ENCODE data around the gene BCAN.
"Not testable (repeated sequence)": the region's sequence is repeated elsewhere in the genome, so short reads cannot be mapped to it uniquely, and the experiment has no call there.

Gene BCAN

DNA sequence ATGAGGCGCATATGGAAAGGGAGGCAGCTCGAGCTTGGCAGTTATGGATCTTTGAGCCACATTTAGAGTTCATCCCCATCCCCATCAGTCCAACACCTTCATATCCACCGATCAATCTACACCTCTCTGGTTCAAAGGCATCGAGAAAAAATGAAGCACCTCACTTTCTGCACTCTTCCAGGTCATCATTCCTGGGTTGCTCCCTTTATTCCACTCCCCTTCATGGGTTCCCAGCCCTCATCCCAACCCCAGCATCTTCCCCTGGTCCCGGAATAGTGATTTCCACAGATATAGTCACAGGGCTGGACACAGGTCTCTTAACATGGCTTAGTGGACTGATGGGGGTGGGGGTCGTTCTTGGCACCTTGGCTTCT lies 22.3 kb upstream of the BCAN start:
- DNase-seq = no peak

DNA sequence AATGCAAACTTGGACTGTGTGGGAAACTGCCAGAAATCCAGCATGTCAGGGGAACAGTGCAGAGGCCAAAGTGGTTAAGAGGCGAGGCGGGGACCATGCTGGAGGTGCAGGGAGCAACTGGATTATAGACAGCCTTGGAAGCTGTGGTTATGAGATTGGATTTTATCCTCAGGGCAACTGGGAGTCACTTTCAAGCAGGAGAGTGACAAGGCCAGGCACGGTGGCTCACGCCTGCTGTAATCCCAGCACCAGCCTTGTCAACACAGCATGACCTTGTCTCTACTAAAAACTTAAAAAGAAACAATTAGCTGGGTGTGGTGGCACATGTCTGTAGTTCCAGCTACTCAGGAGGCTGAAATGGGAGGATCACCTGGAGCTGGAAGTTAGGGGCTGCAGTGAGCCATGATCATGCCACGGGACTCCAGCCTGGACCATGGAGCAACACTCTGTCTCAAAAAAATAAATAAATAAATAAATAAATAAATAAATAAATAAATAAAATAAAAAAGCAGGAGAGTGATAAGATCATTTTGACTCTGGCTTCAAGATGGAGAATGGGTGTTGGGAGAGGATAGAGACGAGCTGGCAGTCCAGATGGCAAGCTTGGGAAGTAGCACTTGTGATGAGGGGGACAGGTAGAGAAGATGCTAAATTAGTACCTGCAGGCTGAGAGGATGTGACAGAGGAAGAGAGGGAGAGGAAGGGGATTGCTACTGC lies 19.2 kb upstream of the BCAN start:
- no peak for DNase-seq

DNA sequence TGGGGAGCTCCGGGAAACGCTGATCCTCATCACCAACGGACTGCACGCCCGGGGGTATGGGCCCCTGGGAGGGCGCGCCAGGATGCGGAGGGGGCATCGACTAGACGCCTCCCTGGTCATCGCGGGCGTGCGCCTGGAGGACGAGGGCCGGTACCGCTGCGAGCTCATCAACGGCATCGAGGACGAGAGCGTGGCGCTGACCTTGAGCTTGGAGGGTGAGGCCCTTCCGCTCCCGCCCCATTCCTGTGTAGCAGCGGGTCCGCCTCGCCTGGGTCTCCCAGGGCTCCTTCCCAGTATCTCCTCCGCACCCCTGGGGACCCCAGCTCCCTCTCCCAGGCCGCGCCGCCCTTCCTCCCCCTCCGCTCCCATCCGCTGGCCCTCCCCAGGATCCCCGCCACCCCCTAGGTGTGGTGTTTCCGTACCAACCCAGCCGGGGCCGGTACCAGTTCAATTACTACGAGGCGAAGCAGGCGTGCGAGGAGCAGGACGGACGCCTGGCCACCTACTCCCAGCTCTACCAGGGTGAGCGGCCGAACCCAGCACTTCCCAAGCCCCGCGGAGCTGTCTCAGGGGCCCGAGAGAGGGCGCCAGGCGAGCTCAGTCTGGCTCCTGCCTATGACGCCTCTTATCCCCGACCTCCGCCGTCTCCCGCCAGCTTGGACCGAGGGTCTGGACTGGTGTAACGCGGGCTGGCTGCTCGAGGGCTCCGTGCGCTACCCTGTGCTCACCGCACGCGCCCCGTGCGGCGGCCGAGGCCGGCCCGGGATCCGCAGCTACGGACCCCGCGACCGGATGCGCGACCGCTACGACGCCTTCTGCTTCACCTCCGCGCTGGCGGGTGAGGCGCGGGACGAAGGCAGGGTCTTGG lies 17.7 kb upstream of the BCAN start:
- DNase-seq = peak; percentile 41

DNA sequence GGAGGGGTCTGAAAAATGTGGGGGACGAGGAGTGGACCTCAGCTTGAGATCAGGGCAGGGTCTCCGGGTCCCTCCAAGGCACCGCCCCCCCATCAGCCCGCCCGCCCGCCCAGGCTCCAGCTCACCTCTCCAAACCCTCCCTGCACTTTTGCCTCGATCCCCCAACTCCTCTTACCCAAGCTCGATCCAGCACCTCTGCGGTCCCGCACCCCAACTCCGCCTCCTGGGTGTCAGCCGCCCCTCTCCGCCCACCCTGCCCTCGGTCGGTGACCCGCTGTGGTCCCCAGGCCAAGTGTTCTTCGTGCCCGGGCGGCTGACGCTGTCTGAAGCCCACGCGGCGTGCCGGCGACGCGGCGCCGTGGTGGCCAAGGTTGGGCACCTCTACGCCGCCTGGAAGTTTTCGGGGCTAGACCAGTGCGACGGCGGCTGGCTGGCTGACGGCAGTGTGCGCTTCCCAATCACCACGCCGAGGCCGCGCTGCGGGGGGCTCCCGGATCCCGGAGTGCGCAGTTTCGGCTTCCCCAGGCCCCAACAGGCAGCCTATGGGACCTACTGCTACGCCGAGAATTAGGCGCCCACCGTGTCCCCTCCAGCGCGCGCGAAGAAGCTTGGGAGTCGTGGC lies 17.0 kb upstream of the BCAN start:
- DNase-seq = no peak

DNA sequence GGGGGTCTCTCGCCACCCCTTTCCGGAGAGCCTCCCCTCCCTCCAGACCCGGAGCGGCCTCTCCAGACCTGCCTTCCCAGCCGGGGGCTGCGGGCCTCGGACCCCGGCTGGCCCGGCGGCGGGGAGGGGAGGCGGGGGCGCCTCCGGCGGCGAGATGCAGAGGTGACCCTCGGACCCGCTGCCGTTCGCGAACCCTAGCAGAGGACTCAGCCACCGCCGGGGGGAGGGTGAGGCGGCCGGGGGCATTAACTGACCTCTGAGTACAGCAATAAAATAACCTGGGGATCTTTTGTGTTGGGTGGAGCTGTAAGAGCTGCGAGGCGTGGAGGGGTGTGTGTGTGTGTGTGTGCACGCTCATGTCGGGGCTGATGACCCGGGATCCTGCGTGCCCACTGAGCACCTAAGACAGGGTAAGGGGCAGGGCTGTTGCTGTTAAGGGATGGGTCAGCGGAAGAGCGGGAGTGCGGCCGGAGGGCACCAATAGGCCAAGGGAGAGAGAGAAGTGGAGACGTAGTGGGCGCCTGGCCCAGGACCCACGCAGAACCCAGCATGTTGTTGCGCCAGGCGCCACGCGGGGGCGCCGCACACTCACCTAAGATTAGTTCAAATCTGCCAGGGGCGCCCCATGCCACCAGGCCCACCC lies 16.4 kb upstream of the BCAN start:
- peak; percentile 72 for DNase-seq

DNA sequence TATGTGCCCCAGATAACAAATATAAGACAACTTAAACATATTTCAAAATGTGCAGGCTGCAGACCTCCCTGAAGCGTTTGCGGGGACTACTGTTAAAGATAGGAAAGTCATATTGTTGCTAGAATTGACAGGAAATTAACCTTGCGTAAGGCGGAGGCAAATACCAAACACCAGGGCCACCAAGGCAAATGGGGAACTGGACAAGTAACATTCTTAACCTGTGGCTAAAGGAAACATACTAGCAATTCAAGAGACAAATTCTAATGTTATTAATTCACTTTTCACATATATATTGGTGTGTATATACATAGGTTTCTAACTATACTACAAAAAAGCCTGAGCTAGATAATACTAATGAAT lies 15.9 kb upstream of the BCAN start:
- no peak for DNase-seq

DNA sequence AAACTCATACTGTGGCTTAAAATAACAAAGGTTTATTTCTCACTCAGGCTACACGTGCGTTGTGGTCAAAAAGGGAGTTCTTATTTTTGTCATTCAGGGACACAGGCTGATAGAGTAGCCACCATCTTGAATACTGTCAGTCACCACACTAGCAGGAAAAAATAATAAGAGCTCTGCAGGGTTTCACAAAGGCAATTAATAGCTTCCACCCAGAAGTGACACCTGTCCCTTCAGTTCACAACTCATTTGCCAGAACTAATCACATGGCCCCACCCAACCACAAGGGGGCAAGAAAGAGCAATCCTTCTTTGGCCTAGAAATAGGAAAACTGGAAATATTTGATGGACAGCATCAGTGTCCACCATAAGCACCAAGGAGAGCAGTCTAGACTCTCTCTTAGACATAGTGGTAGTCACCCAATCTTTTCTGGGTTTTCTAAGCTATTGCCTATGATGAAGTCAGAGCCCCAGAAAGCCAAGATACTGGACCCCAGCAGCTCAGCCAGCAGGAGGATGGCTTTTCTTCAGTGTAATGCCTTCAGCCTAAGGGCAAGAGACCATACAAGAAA lies 14.5 kb upstream of the BCAN start:
- DNase-seq = peak; percentile 30

DNA sequence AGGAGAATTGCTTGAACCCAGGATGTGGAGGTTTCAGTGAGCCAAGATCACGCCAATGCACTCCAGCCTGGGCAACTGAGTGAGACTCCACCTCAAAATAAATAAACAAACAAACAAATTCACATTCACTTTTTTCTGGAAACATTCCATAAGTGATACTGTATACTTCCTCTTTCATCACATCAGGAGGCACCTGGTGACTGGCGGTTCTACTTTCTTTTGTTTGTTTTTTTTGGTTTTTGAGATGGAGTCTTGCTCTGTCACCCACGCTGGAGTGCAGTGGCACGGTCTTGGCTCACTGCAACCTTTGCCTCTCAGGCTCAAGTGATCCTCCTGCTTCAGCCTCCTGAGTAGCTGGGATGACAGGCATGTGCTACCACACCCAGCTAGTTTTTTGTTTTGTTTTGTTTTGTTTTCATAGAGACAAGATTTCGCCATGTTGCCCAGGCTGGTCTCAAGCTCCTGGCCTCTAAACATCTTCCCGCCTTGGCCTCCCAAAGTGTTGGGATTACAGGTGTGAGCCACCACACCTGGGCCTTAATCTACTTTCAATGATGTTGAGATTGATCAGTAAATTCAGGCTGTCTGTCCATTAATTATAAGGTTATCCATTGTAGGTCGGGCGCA lies 12.0 kb upstream of the BCAN start:
- no peak for DNase-seq

DNA sequence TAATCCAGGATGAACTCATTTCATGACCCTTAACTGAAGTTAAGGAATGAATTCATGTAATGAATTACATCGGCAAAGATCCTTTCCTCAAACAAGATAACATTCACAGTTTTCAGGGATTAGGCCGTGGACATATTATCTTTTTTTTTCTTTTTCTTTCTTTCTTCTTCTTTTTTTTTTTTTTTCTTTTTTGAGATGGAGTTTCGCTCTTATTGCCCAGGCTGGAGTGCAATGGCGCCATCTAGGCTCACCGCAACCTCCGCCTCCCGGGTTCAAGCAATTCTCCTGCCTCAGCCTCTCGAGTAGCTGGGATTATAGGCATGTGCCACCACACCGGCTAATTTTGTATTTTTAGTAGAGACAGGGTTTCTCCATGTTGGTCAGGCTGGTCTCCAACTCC lies 10.8 kb upstream of the BCAN start:
- not testable (repeated sequence) for DNase-seq

DNA sequence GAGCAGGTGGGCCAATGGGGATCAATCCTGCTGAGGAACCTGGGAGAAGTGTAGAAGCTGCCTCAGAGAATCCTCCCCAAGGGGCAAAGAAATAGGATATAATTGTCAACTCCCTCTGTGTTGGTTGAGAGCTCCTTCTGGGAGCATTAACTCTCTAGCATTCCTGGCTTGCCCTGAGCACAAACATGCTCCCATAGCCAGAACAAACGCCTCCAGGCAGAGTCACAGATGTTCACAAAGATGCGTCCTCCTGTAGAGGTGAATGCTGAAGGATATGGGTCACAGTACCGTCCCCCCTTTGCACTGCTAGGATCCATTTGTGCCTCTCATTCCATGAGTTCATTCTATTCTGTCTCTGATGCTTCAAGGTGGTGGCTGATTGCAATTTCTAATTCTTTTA lies 9.6 kb upstream of the BCAN start:
- no peak for DNase-seq

DNA sequence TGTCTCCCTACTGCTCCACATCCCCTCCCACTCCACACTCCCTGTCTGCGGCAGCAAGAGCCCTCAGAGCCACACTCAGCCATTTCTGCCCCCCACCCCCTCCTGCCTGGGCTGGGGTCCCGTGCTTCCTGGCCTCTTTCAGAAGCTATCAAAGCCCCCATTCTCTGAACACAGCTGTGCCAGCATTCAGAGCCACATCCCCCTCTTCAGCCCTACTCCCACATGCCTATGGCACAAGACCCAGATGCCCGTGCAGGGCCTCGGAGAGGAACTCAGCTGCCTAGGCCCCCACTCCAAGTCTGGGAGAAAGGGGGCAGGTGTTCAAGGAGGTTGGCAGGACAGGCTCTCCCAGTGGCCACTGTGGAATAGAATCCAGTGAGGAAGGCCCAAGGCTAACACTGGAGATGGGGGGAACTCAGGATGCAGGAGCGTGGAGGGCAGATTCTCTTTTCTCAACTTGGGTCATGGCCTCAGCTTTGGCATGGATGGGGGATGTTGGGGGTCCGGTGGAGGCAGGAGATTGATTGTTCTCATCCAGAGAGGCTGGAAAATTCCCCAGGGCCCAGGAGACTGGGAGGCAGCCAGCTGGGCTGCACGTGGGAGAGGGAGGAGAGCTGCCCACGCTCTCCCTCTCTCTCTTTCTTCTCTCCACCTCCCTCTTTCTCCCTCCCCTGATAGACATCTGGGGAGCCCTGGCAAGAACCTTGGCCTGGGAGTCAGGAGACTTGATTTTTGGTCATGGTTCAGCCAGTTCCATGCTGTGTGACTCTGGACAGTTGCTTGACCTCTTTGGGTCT lies 3.5 kb upstream of the BCAN start:
- no peak for DNase-seq

DNA sequence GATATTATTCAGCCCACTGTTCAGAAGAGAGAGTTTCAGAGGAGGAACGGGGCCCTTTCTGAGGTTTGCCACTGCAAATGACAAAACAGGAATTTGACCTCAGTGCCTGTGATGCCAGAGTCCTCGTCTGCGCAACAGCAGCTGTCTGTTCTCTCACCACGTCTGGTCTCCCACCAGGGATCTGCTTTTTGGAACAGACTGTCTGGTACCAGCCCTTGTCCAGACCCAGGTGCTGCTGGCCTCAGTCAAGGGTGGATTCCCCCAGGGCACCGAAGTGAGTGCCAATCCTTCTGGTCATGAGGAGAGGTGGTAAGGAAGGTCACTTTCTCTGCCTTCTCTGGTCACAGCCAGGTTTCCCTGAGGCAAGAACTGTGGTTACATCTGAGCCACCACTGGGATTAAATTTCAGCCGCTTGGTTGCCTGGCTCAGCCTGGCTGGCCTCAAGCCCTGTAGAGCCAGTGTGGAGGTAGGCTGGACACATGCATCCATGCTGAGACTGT lies 2.3 kb upstream of the BCAN start:
- no peak for DNase-seq

DNA sequence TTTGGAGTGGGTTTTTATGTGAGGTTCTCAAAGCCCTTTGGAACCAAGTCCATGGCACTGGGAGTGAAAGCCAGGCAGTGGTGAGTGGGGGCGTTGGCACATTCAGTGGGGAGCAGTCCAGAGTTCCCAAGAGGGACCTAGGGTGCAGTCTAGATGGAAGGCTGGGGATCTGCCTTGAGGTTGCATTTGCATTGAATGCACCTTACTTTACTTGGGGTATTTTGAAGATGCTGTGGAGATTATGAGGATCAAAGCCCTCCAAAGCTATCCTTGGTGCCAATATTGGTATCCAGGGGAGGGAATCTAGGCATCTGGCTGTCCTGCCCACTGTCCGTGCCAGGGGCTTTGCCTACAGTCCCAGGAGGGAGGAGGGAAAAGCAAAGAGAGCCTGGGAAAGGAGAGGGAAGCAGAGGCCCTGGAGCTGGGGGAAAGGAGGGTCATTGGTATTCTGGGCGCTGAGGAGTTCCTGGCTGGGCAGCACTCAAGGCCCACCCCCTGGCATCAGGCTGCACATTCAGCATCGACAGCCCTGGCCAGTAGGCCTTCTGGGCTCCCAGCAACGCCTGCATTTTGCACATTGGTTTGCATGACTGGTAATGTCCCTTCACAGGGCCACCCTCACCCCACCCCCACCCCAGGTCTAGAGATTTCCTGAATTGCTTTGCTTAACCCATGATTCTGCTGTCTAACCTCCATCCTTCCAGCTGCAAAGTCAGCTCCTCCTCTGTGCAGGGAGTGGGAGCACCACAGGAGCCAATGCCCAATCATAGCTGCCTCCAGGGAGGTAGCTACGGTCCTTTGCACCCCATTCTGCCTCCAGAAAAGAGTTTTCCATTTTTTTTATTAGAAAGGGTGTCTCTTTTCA lies 843 bp upstream of the BCAN start:
- DNase-seq = no peak

DNA sequence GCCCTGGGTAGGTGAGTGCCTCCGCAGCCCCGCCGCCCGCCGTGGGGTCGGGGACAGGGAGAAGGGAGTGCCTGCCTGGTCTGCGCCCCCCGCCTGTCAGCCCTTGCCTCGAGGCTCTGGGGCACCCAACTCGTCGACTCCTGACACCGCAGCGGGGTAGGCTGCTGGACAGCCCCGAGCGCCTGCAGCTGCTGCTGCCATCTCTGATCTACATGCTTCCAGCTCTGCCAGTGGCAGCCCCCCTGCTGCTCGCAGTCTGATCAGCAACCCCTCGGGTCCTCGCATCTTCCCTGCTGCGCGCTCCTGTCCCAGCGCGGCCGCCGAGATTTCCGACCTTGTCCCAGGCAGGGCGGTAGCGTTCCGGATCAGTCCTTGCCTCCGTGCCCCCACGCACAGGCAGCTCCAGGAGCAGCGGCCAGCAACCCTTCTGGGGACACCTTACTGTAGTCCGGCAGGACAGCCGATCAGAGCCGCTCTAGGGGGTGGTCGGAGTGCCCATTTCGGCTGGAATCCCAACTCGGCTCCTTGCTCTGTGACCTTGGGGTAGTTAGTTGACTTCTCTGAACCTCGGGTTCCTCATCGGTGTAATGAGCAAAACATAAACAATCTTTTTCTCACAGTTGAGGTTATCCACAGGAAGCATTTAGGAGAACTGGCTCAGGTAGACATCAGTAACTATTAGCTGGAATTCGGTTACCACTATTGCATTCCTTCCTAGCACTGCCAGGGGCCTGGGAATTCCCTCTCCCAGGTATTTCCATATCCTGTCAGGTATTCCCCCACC lies 540 bp downstream of the BCAN start:
- DNase-seq = no peak

DNA sequence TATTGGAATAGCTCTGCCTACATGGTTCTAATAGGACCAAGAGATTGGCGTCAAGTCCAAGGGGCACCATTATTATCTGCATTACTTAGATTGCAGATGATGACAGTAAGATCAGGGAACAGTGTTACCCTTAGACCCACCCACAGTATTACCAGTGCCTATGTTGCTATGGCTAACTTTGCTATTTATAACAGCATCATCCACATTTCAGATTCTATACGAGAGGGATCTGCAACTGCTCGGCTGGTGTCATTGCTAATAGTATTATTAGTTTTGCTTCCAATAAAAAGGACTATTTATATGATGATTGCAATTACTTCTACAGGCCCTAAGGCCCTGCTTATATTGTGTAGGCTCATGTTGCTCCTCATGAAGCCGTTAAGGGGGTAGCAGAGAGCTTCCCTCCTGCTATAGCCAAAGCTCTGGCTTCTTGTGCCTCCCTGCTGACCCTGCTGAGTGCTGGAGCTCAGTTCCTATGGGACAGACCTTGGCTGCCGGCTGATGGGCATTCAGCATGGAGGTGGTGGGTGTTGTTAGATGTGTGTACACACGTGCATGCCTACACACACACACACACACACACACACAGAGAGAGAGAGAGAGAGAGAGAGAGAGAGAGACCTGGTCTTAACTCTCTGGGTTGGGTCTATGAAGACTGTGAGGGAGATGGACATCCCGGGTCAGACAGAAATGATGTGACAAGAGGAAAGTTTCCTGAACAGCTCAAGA lies 1.3 kb downstream of the BCAN start:
- no peak for DNase-seq

DNA sequence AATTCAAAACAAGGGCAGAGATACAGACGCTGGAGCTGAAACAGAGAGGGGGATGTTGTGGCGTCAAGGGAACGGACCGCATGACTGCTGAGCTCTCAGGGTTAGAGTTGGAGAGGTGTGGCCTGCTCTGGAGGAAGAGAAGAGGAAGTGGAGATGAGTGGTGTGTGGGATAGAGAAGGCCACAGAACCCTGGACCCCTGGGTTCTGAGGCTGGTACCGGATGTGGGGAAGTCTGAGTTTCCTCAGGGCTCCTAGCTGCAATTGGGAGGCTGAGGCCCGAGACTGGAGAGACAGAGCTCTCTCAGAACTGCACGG lies 1.8 kb downstream of the BCAN start:
- DNase-seq = no peak

DNA sequence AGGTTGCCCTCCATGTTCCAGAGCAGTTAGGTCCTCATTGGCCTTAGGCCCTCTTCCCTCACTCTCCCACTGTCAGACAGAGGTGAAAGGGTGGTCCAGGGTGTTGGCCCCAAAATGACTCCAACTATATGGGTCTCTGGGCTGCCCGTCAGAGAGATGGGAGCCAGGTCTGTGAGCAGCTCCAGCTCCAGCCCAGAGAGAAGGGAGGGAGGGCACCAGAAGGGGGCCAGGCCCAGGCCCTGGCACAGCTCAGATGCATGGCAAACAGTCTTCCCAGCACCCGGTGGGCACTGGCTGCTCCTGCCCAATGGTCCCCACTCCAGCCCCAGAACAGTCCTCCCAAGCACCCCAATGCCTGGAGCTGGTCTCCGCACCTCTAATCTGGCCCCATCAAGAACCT lies 2.2 kb downstream of the BCAN start:
- no peak for DNase-seq

DNA sequence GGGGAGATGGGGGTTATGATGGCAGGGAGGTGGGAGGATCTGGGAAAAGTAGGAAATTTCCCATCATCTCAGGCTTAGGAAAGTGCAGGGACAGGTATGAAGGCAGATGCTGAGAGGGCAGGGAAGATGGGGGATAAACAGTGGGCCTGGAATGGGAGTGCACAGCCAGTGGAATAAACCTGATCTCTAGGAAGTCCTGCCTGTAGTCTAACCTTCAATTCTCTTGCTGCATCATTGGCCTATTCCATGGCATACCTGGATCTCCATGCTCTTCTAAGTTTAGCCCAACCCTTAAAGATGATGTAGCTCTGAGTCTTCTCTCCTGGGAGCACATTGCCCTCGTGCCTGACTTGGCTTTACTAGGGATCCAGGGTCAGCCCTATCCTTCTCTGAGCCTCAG lies 2.7 kb downstream of the BCAN start:
- no peak for DNase-seq

DNA sequence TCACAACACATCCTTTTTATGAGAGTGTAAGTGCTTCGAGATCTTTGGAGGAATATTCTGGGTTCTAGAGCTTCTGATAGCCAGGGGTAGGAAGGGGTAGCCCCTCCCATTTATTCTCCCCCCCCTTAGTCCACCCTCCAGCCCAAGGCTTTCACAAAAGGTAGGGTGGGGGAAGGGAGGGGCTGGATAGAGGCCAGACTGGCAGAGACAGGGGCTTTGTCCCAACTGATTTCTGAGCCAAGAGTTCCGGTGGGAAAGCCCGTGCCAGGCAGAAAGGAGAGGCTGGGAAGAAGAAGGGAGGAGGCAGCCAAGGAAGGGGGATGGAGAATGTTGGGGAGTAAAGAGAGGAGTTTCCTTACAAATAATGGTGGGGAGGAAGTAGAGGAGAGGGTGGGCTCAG lies 3.1 kb downstream of the BCAN start:
- no peak for DNase-seq

Data from activated CD4-positive, alpha-beta T cell treated with anti-CD3 and anti-CD28 coated beads, Interleukin-2, amount 50 U/mL, for 1 hour (primary cell).